ELF-1 (cell line): Measurements from ENCODE around the gene PTPN13.

Experiments
- DNase-seq: peaks from one replicate; pipeline ENCODE4 v3.0.0-alpha.2; 2016; ENCODE audit warnings: low read depth, low spot score

The PTPN13 gene

GRCh38 chr4:86592553-86593249 lies 1.4 kb upstream of the PTPN13 start:
- DNase-seq = no peak

DNA sequence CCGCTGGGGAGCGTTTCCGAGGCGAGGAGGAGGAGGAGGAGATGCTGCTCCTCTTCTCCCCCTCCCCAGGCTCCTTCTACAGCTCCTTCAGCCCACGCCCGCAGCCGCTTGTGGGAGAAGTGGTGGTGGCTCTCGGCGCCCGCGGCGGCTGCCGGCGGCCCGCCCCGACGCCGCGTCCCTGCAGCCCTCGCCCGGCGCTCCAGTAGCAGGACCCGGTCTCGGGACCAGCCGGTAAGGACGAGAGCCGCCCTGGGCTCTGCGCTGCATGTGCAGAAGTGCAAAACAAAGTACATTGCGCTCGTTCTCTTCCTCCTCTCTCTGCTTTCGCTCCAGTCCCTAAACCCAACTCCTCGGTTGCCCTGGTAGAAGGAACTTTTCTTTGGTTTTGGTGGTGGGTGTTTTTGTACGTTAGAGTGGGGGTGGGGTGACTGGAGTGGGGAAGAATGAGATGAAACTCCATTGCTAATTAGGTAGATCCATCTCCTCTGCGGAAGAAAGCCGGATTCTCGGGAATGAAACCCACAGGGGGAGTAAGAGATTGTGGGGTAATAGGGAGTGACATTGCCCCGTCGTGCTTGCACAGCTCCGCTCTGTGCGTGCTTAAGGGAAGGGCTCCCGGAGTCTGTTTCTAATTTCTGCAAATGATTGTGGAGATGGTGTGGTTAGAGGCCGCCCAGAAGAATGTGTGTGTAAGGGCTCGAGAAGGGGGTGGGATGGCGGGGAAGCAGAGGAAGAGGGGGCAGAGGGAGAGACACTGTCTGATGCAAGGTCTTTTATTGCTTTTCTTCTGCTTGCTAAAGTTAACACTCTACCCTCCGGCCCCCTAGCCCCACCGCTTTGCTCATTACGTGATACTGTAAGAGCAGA lies 677 bp downstream of the PTPN13 start:
- DNase-seq = peak; percentile 64

GRCh38 chr4:86595426-86595805 lies 1.3 kb downstream of the PTPN13 start:
- peak; percentile 32 for DNase-seq

DNA sequence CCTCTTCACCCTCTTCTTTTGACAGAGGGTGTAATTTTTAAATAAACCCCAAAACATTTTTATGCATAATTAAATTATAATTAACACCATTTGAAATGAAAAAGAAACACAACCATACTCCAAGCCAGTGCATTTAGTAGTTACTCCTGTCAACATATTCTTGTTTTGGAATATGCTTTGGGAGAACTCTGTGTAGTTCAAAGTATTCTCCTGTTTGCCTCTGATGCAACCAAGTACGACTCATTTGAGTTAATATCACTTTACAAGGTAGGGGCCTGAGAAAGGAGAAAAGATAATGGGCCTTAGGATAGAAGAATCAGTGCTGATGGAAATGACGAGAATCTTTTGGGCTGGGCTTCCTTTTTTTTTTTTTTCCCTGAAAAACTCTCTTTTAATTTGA lies 2.7 kb downstream of the PTPN13 start:
- DNase-seq = no peak

DNA sequence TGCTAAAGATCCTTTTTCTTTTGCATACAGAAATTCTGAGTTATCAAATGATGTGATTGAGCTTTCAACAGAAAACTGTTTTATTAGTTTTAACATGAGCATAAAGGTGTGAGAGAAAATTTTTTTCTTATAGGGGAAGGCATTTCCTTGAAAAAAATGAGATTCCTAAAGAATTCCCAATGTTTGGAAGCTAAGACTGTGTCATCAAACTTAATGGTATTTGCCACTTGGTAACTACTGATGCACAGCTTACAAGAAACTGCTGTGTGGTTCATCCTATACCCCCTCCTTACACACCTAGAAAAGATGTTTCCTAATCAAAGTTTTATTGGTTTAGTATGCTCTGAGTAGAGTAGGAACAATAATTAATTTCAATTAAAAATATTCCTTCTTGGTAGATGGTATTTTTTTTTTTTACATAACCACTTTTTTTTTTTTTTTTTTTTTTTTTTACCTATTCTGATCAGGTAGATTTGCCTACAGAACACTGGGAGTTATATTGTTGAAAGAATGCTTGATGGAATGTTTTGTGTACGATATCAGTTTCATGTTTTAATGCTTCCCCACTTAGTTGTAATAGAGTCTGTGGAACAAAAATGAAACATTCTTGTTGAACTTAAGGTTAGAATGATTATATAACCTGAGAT lies 6.0 kb downstream of the PTPN13 start:
- DNase-seq = no peak

DNA sequence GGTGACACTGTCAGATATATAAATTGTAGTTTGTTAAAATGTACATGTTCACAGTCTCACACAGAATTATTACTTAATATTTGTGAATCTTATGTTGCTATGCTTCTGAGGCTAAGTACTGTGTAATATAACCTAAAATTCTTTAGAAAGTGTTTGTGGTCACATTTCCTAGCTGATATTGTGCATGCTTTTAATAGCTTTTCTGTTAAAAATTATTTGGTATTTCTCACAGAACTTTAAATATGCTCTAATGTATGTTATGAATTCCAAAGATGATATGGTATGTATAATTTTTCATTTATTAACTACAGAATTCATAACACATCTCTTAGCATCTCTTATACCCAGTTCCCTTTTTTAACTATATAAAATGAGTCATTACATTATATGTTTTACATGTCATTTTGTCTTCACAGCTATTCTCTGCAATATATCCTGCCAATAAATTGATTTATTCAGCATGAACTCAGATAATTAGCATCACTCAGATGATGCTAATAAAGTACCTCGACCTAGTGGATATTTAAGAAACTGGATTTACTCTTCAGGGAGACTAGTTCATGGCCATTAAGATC lies 9.3 kb downstream of the PTPN13 start:
- DNase-seq = no peak

DNA sequence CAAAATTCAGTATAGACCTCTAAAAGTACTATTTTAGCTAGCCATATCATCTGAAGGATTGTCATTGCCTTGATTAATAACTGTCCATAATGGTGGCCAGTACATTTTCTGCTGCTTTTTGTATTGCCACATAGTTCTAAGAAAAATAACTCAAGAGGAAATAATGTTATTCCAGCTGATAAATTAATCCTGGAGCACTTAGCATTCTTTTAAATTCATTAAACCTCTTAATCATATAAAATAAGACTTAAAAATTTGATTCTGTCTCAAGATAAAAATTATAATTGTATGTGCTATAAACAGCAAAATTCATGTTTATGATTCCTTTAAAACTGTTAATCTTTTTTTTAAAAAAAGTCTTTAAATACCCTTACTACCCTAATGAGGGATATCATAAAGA lies 12.7 kb downstream of the PTPN13 start:
- DNase-seq = no peak

DNA sequence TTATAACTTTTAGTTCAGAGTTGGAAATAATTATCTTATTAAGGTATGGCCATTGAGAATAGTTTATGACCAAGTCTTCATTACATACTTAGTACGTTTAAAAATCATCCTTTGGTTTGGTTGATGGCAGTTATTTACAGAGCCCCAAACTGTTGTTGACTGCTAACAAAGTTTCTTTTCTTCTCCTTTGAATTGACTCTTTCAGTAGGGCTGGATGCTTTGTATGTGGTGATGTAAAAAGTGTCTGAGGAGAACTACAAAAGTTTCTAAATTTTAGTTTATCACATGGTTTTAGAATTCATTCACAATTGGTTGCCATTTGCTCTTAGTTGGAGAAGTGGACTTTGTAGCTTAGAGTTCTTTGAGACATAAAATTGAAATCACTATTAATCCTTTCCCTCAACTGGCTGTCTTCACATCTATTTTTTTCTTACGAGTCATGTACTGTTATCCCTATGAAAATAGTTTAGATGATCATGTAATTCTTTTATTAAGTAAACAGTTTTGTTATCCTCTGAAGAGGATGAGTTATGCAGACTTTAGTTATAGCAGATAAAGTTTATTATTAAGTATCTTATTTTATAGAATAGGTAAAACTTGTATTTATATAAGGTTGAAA lies 14.8 kb downstream of the PTPN13 start:
- DNase-seq = no peak

DNA sequence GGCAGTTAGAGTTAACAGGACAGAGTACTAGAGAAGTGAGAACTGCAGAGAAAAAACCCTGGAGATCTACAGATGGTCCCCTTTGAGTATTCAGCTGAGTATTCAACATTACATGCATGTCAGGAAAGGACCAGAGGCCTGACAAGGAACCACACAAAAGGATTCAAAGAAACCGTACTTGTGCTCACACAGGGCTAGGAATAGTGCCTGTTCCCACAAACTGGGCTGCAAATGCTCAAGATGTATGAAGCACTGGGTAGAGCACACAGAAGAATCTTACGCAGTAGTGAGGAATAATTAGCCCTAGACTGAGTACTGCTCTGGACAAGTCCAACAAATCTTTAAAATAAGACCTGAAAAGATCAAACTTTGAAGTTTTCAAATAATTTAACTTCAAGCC lies 17.6 kb downstream of the PTPN13 start:
- DNase-seq = no peak

DNA sequence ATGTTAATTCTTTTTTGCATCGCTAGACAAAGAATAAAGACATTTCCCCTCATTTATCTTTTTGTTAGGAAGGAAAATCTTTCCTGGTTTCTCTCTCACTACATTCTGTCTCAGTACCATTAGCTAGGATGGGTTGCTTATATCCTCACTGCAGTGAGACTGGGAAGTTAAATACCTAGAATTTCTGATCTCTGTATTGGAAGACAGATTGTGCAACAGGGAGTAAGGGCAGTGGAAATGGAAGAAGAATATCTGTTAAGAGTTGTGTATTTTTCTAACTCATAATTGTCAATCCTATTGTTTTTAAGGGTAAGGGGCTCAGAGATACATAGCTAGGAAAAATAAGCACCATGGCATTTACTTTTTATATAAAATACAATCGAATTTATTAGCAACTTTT lies 19.6 kb downstream of the PTPN13 start:
- no peak for DNase-seq

- DNase-seq = no peak
Measured at GRCh38 chr4:86614865-86615264, 20.8 kb downstream of the PTPN13 start.

DNA sequence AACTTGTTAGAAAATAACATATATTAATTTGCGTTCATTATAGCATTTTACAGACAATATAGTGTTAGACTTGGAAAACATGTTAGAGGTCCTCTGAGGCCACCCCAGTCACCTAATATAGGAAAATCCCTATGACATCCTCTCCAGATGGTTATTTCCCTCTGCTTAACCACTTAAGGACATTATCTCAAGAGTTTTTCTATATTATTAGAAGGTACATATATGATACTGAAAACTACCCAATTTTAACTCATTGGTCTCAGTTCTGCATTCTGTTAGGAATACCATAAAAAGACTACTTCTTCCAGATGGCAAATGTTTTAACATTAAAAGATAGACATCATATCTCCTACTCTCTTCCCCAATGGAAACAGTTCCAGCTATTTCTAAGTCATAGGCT lies 21.4 kb downstream of the PTPN13 start:
- DNase-seq = no peak

DNA sequence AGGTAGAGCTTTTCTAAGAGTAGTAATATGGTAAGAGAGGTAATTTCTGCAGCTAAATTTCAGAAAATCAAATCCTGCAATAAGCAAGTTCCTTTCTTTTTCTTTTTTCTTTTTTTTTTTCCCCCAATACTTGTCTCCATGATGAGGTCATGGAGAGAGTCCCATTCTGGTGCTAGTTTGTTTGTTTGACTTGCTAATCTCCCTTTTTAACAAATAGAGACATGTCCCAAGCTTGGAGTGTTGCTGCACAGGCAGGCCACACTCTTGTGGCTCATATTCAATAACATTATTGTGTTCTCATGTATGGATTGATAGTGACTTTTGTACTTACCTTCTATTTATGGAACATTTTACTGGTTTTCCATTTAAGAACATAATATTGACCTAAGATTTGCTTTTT lies 25.5 kb downstream of the PTPN13 start:
- DNase-seq = no peak

DNA sequence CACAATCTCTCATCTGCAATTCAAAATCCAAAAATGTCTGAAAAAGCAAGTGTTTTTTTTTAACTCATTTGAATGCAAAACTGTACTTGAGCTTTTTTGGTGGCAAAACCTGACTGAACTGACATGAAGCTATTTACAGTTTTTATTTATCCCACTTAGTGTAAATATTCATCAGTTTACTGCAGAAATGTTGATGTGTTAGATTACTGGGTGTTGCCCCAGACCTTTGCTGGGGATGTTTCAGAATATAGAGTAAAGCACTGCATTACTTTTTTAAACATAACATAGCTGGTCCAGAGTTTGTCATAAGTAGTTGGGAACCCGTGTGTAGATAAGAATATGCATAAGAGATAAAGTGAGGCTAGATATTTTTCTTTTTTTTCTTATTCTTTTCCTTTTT lies 27.3 kb downstream of the PTPN13 start:
- DNase-seq = no peak

DNA sequence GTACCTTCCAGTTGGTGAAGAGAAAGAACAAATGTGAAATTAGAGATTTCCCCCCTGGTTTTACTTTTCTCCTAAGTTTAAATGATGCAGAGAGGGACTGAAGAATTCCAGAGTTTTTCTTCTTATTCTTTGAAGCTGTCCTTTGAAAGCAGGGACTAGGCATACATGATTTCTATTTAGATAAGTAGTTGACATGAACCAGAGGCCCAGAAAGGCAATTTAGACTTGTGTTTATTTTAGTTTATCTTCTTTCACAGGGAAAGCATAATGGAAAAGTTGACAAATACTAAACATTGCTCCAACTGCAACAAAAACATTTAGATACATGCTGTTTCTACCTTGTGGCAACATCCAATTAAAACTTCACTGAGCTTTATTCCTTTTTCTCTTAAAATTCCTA lies 32.0 kb downstream of the PTPN13 start:
- no peak for DNase-seq

- no peak for DNase-seq
Measured at GRCh38 chr4:86627462-86628135, 33.5 kb downstream of the PTPN13 start.

- no peak for DNase-seq
Measured at GRCh38 chr4:86630629-86631028, 36.5 kb downstream of the PTPN13 start.

- no peak for DNase-seq
Measured at GRCh38 chr4:86631166-86631565, 37.1 kb downstream of the PTPN13 start.

DNA sequence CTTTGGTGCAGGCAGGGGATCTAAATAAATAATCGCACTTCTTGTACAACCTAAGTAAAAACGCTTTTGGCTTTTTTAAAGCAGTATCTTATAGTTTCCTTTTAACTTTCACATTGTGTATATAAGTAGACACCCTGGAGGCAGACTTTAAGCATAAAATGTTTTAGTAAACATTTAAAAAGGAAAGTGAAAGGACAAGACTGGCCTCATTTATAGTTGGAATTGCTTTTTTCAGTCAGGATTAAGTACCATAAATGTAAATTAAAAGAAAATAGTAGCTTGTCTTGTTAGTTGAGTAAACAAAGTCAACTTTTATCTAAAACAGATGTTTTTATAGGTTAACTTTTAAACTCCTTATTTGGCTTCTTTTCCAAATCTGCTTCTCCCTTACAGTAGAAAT lies 39.7 kb downstream of the PTPN13 start:
- no peak for DNase-seq

DNA sequence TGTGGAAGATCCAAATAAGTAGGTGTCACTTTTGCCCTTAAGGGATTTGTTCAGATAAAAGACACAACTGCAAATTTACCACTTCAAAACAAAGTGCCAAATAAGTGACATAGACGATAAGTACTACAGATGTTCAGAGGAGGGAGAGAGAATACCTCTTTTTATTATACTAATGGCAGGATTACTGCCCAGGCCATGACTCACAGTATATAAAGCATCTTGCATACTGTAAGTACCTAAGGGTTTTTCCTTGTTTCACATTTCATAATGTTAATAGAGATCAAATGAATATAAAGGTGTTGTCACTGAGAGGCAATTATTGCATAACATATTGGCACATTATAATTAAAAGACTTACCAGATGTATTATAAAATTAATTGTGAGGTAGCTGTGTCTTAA lies 46.4 kb downstream of the PTPN13 start:
- no peak for DNase-seq

DNA sequence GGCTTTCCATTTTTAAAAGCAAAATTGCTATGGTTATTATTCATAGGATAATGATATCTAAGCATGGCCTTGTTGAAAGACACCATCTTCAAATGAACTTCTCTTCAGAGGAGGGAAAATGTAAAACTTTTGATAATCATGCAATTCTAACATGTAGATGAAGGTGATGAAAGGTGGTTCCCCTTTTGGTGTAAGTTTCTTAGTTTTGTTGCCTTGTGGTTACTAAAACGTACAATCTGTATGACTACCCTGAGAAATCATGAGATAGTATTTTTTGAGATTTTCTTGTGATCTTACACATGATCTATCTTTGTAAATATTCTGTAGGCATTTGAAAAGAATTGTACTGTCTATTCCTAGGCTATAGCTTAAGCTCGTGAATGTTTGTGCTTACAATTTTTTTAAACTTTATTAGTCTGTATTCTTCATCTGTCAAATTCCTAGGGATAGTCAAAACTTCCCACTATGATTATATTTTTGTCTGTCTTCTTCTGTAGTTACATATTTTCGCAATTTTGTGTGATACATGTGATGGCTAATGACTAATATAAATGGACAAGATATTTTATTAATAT lies 47.5 kb downstream of the PTPN13 start:
- DNase-seq = no peak
